HG02763 (cell line): ENCODE data around the gene UMOD.
"Not testable (repeated sequence)": the region's sequence is repeated elsewhere in the genome, so short reads cannot be mapped to it uniquely, and the experiment has no call there.

Source experiments
- ATAC-seq: cut with Tn5 transposase; IDR thresholded peaks from one replicate; pipeline ENCODE4 v1.9.1; 2021; ENCODE audit warnings: mild to moderate bottlenecking, moderate library complexity; ENCODE audit not compliant: unreplicated experiment

UMOD gene

GRCh38 chr16:20323591-20324117, 28.9 kb downstream of the UMOD start:
- no peak for ATAC-seq

GRCh38 chr16:20322696-20323095, 29.8 kb downstream of the UMOD start:
- ATAC-seq: no peak

GRCh38 chr16:20321671-20322070, 30.8 kb downstream of the UMOD start:
- ATAC-seq: no peak

- ATAC-seq: not testable (repeated sequence)
Measured at GRCh38 chr16:20321051-20321450, 31.5 kb downstream of the UMOD start.

GRCh38 chr16:20320592-20320991, 31.9 kb downstream of the UMOD start:
- ATAC-seq: no peak

GRCh38 chr16:20320178-20320577, 32.3 kb downstream of the UMOD start:
- ATAC-seq: no peak

- no peak for ATAC-seq
Measured at GRCh38 chr16:20319406-20319805, 33.1 kb downstream of the UMOD start.

GRCh38 chr16:20318437-20318836, 34.1 kb downstream of the UMOD start:
- no peak for ATAC-seq

GRCh38 chr16:20318006-20318405, 34.5 kb downstream of the UMOD start:
- ATAC-seq: no peak

GRCh38 chr16:20317117-20317516, 35.4 kb downstream of the UMOD start:
- ATAC-seq: no peak

- no peak for ATAC-seq
Measured at GRCh38 chr16:20316715-20317114, 35.8 kb downstream of the UMOD start.

- no peak for ATAC-seq
Measured at GRCh38 chr16:20315764-20316163, 36.8 kb downstream of the UMOD start.

GRCh38 chr16:20314575-20314974, 37.9 kb downstream of the UMOD start:
- no peak for ATAC-seq

GRCh38 chr16:20313741-20314140, 38.8 kb downstream of the UMOD start:
- ATAC-seq: no peak

- not testable (repeated sequence) for ATAC-seq
Measured at GRCh38 chr16:20312536-20313095, 39.9 kb downstream of the UMOD start.

- ATAC-seq: no peak
Measured at GRCh38 chr16:20311548-20311947, 41.0 kb downstream of the UMOD start.

GRCh38 chr16:20310421-20311395, 41.8 kb downstream of the UMOD start:
- no peak for ATAC-seq

GRCh38 chr16:20309786-20310185, 42.7 kb downstream of the UMOD start:
- no peak for ATAC-seq

GRCh38 chr16:20308801-20309590, 43.5 kb downstream of the UMOD start:
- no peak for ATAC-seq

- ATAC-seq: no peak
Measured at GRCh38 chr16:20308266-20308665, 44.2 kb downstream of the UMOD start.

- no peak for ATAC-seq
Measured at GRCh38 chr16:20307791-20308190, 44.7 kb downstream of the UMOD start.
